D721Med (cell line): ENCODE measurements around the gene RFNG.

Experiments
- DNase-seq: peaks from one replicate; pipeline ENCODE4 v3.0.0; 2011; ENCODE audit warnings: low spot score; ENCODE audit not compliant: insufficient read length
- FAIRE-seq: peaks from 2 replicates; lab custom pipeline; 2011; peaks lifted over from hg19 to GRCh38; lab: Jason Lieb, UNC
- CTCF ChIP-seq: IDR thresholded peaks from 2 replicates; pipeline ENCODE4 v1.5.1; 2012; ENCODE audit warnings: mild to moderate bottlenecking, control low read depth; ENCODE audit not compliant: insufficient read depth; ENCODE audit errors: missing control alignments

The RFNG gene

GRCh38 chr17:82013341-82013740, 38.3 kb downstream of the RFNG start:
- DNase-seq (no peak), FAIRE-seq (no peak)
- TF ChIP-seq CTCF: no peak

- FAIRE-seq: no peak
- DNase-seq: no peak
- TF ChIP-seq CTCF: no peak
Measured at GRCh38 chr17:82012640-82013295, 38.8 kb downstream of the RFNG start.

GRCh38 chr17:82012261-82012639, 39.4 kb downstream of the RFNG start:
- no peak for DNase-seq
- no peak for FAIRE-seq
- TF ChIP-seq CTCF: no peak

GRCh38 chr17:82011617-82012187, 39.9 kb downstream of the RFNG start:
- FAIRE-seq: no peak
- DNase-seq: no peak
- TF ChIP-seq CTCF: no peak

GRCh38 chr17:82010575-82011525, 40.8 kb downstream of the RFNG start:
- FAIRE-seq (no peak), DNase-seq (no peak)
- TF ChIP-seq CTCF: no peak

GRCh38 chr17:82009413-82009812, 42.2 kb downstream of the RFNG start:
- TF ChIP-seq CTCF: no peak
- no peak for FAIRE-seq

More at GRCh38 chr17:82009413-82009812, 42.2 kb downstream of the RFNG start:
- no peak for DNase-seq
